Glomerular visceral epithelial cell (primary cell): ENCODE measurements around the gene EGLN1.
"Not testable (repeated sequence)": the region's sequence is repeated elsewhere in the genome, so short reads cannot be mapped to it uniquely, and the experiment has no call there.

Experiments used
- DNase-seq: peaks from one replicate; pipeline ENCODE4 v3.0.0-alpha.2; 2016; ENCODE audit errors: extremely low spot score

The EGLN1 gene

GRCh38 chr1:231363624-231364023 lies 58.5 kb downstream of the EGLN1 start:
- no peak for DNase-seq

GRCh38 chr1:231362325-231362724 lies 59.8 kb downstream of the EGLN1 start:
- DNase-seq: no peak

- peak; percentile 30 for DNase-seq
These were observed 63.0 kb downstream of the EGLN1 start for GRCh38 chr1:231359113-231359512.

GRCh38 chr1:231357831-231358354 lies 64.2 kb downstream of the EGLN1 start:
- DNase-seq: peak; percentile 67

GRCh38 chr1:231357187-231357772 lies 64.8 kb downstream of the EGLN1 start:
- no peak for DNase-seq

GRCh38 chr1:231355171-231355570 lies 66.9 kb downstream of the EGLN1 start:
- DNase-seq: no peak

- no peak for DNase-seq
These were observed 67.6 kb downstream of the EGLN1 start for GRCh38 chr1:231354330-231355020.

GRCh38 chr1:231353086-231353485 lies 69.0 kb downstream of the EGLN1 start:
- no peak for DNase-seq

GRCh38 chr1:231351816-231352215 lies 70.3 kb downstream of the EGLN1 start:
- DNase-seq: no peak

- not testable (repeated sequence) for DNase-seq
These were observed 73.2 kb downstream of the EGLN1 start for GRCh38 chr1:231348856-231349255.

GRCh38 chr1:231348442-231348841 lies 73.6 kb downstream of the EGLN1 start:
- no peak for DNase-seq

- no peak for DNase-seq
These were observed 74.1 kb downstream of the EGLN1 start for GRCh38 chr1:231347961-231348360.

- no peak for DNase-seq
These were observed 81.6 kb downstream of the EGLN1 start for GRCh38 chr1:231340328-231341013.

- DNase-seq: no peak
These were observed 83.6 kb downstream of the EGLN1 start, which contains the start of gene SPRTN for GRCh38 chr1:231338270-231339128. TSS of gene SPRTN (plus strand) at chr1:231338293. CDS start at chr1:231338384, 91 bp downstream.

- DNase-seq: peak; percentile 97
These were observed 84.4 kb downstream of the EGLN1 start, which contains the start of gene EXOC8 for GRCh38 chr1:231337472-231338269. TSS of gene EXOC8 (minus strand) at chr1:231337852. CDS start at chr1:231337745, 107 bp downstream.

- no peak for DNase-seq
These were observed 85.0 kb downstream of the EGLN1 start for GRCh38 chr1:231337043-231337471.

GRCh38 chr1:231335663-231336602 lies 86.2 kb downstream of the EGLN1 start:
- no peak for DNase-seq

GRCh38 chr1:231334952-231335351 lies 87.1 kb downstream of the EGLN1 start:
- no peak for DNase-seq

- no peak for DNase-seq
These were observed 87.9 kb downstream of the EGLN1 start for GRCh38 chr1:231334079-231334666.
